NCI-H2107 treated with DMSO at 0.1 percent for 48 hours (cell line): ENCODE results near the gene FMNL3.
A peak's percentile ranks its signal among the peaks of the same experiment; 100 is the strongest.

Experiments
- DNase-seq: peaks from one replicate; lab custom pipeline; 2025; ENCODE audit not compliant: unreplicated experiment; lab: John Stamatoyannopoulos, UW

Gene FMNL3

DNA sequence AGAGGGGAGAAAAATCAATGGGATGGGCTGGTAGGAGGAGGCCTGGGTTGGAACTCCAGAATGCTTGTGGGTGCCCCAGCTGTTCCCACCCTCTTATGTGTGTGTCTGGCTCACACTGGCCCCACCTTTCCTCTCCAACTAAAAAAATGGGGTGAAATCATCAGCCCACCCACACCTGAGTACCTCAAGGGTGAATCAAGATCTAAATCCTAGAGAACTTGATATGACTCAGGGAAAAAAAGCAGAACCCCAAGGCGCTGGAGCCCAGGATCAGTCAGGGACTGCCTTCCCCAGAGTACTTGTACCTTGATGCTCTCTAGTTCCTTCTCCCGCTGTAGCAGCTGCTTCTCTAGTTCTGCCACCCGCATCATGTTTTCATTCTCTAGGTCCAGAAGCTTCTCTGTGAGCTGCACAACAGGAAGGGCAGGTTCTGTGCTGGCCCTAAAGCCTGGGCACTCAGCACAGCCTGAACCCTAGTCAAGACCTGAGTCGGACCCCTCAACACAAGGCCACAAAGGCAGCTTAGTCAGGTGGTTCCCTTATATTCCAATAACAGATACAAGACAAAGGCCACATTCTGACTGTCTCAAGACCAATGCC, 54.2 kb downstream of the FMNL3 start:
- no peak for DNase-seq

DNA sequence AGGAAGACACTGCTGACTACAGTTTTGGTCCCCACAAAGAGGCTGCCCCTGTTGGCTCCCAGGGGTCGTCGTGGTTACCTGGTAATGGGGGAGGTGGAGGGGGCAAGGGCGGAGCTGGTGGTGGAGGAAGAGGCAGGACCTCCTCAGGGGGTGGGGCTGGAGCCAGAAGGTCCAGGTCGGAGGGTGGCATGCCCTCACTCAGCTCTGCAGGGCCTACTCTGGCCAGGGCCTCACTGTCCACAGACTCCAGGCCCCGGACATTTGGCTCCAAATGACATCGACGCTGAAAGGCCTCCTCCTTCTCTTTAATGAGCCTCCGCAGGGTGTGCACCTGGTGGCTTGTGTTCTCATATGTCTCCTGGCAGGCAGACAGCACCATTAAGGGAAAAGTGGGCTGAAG, 55.4 kb downstream of the FMNL3 start:
- DNase-seq = peak; percentile 41

DNA sequence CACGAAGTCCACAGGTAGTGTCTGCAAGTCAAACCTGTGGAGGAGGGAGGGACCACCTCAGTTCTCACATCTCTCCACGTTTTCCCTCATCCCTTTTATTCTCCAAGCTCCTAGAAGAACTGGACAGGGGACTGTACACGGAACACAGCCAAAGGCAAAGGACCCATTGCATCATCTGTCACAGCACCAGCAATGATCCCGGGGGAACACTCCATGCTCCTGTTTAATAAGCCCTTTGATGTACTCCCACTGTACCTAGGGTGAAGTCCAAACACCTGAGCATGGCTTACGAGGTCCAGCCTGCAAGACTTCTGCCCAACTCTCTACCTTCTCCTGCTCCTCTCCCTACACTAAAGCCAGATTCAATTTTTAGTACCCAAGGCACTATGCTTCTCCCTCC, 57.3 kb downstream of the FMNL3 start:
- DNase-seq = no peak

DNA sequence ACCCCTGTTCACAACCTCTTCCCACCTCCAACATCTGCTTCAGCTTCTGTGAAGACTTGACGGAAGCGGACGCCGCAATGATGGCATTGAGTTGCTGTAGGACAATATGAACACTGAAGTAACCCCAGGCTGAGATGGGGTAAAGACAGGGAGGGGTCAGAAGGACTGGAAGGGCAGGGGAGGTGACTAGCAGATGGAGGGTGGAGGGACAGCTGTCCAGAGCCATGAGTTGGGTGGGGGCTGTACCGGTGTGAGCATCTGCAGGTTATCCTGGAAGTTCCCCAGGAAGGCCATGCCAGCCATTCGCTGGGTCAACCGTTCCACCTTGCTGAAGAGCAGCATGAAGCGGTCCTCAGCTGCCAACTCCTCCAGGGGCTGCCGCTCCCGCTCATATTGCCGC, 57.8 kb downstream of the FMNL3 start:
- DNase-seq = no peak

DNA sequence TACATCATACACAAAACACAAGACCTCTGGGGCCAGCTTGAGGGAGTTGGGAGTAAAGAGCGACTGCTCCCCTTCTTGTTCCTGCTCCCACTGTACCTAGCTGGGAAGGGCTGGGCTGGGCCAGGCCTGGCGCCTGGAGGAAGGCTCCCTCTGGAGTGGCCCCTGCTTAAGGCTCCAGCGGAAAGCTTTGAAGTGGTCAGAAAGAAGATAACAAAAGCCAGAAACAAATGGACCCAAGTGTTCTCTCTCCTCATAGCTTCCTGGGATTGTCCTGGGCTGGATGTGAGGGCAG, 58.5 kb downstream of the FMNL3 start:
- no peak for DNase-seq

DNA sequence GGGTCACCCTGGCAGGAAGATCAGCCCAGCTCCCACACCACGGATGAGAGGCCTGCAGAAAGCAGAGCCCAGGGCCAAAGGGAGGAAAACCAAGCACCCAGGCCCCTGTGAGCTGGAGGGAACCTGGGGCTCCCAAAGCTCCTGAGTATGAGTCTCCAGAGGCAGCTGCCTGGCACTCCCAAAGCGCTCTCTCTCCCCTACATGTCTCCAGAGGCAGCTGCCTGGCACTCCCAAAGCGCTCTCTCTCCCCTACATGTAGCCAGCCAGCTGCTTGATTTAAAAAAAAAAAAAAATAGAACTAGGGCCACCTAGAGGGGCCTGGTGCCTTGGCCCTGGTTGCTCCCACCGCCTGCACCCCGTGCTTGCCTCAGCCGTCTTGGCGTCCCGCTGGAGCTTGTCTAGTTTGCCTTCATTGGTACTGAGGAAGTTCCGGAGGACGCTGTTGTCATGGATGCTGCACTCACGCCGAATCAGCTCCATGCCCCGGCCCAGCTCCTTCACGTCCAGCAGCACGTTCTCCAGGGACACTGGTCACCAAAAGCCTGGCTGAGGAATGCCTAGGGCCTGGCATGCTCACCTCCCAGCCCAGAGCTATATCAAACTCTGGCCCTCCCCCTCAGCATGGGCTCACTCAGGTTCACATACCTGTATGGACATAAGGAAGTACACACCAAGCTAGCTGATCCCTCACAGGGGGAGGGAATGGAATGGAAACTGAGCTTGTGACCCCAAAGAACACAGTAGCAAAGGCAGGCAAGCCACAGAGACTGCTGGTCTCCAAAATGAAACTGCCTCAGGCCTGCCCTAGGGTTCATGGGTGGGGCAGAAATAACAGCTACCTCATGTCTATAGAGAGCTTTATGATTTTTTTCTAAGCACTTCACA, 59.1 kb downstream of the FMNL3 start:
- peak; percentile 14 for DNase-seq

- no peak for DNase-seq
These were observed 60.1 kb downstream of the FMNL3 start for GRCh38 chr12:49646871-49647654.

DNA sequence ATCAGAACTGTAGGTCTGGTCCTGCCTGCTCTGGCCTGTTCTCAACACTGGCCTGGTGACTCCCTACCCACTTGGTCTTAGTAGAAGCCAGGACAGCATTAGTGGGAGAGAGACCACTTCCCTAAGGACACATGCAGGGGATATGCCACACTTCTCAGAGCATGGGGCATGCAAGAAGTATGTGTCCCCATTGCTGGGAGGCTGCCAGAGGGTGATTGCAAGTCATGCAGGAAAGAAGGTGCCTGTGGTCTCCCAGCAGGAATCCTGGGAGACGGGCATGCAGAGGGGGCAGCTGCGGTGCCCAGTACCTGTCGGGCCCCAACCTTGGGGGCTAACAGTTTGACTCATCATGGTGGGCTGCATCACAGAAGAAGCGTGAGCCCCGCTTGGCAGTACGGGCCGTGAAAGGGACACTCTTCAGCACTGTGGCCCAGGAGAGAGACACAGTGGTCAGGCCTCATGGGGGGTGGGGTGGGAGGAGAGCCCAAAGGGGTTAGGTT, 60.8 kb downstream of the FMNL3 start:
- no peak for DNase-seq

DNA sequence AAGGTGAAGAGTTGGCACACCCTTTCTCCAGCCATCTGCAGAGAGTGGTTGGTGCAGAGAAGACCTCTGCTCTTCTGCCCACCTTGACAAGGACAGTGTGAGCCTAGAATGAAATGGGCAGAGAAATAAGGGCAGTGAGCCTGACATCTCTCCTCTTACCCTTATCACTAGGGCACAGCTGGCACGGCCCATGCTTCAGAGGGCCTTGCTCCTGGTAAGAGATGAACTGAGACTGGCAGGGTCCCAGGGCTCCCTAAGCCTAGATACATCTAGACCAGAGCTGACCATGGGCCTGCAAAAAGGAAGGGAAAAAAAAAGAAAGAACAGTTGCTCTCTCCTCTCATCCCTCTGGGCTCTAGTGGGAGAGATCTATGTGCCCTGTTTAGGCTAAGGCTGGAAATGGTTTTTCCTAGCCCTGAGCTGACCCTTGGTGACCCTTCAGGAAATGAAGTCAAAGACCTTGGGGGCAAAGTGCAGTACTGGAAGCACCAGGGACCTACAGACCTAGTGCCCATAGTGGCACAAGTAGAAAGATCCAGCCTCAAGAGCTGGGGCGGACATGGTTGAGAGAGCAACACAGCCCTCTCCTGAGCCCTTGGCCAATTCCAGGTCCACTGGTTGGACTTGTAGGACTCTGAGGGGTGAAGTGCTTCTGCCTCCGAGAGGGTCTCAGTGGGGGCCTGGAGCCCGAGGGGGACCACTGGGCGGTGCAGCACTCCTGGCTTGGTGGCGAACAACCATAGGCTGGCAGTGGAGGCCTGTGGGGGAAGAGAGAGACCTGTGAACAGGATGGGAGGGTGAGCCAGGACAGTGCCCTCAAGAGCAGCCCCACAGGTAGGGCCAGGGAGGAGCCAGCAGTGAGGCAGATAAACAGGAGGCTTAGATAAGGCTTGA, 61.8 kb downstream of the FMNL3 start:
- no peak for DNase-seq

- peak; percentile 40 for DNase-seq
These were observed 62.6 kb downstream of the FMNL3 start for GRCh38 chr12:49644620-49644994.

DNA sequence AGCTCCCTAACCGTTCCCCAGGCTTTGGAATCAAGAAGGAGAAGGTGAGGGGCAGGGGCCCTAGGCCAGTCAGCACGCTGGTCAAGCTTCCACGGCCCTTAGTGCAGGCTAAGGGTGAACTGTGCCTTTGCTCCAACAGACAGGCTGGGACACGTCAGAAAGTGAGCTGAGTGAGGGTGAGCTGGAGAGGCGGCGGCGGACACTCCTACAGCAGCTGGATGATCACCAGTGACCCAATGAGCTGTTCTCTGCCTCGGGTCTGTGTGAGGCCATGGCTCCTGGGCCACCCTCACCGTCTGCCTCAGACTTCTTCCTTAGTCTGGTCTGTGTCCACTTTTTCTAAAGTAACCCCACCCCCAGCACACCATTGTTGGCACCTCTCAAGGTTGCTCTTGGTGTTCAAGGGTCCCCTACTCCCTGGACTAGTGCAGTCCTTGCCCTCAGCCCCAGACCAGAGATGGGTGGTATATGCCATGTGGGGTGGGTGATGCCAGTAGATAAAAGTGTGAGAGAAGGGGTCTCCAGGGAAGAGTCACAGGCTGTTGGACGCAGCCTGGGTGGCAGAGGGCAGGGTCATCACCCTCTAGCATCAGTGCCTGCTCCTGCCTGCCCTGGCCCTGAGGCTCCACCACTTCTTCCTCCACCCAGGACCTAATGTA, 63.1 kb downstream of the FMNL3 start:
- DNase-seq = no peak

- DNase-seq = no peak
These were observed 64.1 kb downstream of the FMNL3 start for GRCh38 chr12:49643135-49643534.

GRCh38 chr12:49642370-49642802, 64.8 kb downstream of the FMNL3 start:
- DNase-seq = no peak

DNA sequence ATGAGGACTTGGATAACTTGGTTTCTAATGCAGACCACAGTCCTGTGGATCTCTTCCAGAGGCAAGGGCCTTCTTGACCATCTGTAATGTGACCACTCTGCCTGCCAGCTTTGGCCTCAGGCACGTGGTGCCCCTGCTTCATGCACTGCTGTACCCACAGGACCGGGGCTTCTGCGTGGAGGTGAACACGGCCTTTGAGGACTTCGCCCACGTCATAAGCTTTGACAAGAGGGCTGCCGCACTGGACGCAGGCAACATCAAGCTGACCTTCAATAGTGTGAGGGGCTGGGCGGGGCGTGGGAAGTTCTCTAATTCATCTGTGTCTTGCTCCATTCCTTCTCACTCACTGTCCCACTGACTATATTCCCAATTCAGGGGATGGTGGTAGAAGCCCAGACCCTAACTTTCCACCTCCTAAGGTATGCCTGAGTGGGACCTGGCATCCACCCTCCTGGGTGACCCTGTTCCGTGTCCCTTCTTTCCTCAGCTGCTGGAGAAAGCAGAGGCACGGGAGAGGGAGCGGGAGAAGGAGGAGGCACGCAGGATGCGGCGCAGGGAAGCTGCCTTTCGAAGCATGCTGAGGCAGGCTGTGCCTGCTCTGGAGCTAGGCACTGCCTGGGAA, 65.3 kb downstream of the FMNL3 start:
- DNase-seq = no peak

- DNase-seq = peak; percentile 82
These were observed 70.0 kb downstream of the FMNL3 start for GRCh38 chr12:49636979-49637755.

- no peak for DNase-seq
These were observed 70.6 kb downstream of the FMNL3 start for GRCh38 chr12:49636574-49636973.

- DNase-seq = no peak
These were observed 71.5 kb downstream of the FMNL3 start for GRCh38 chr12:49635656-49636055.

DNA sequence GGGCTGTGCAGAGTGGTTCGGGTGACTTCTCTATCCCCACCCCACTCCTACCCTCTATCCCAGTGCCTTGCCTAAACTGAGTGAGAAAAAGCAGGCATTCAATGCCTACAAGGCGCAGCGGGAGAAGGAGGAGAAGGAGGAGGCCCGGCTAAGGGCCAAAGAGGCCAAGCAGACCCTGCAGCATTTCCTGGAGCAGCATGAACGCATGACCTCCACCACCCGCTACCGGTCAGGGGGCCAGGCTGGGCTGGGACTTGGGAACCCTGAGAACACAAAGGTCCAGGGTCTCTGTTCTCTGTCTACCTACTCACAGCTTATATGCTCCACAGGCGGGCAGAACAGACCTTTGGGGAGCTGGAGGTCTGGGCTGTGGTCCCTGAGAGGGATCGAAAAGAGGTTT, 72.2 kb downstream of the FMNL3 start:
- DNase-seq = no peak

DNA sequence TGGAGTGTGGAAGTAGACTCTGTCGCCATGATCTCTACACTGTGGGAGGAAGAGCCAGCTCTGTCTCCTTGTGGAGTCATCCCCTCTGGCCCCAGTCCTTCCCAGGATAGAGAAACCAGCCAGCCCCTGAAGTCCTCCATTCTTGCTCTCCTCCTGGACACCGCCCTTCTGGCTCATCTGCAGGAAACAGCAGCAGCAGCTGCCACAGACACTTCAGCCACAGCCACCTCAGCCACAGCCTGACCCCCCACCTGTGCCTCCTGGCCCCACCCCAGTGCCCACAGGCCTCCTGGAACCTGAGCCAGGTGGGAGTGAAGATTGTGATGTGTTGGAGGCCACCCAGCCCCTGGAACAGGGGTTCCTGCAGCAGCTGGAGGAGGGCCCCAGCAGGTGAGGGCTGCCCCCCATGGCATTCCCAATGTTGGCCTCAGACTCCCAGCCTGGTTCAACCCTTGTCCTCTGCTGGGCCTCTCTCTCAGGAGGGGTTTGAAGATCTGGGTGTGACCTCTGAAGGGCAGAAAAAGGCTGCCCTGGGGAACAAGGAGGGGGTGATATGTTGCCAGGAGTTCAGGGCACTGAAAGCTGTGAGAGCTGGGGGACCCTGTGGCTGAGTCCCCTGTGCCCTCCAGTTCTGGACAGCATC, 73.4 kb downstream of the FMNL3 start:
- no peak for DNase-seq
